Right lobe of liver (tissue), 6 donors: ENCODE results near the gene GEMIN4. TPM values are rescaled to one million over a fixed set of nuclear protein-coding genes. Genes with fewer than 3 reads are reported as not detected.

Experiments used
- ATAC-seq, 4 donors: fragments of 200-7000 bp; cut with Tn5 transposase; one replicate each; pipeline ENCODE4 v1.9.1; 2020; ENCODE audit warnings: mild to moderate bottlenecking in 4 of 4, moderate library complexity in 4 of 4
- DNase-seq, 3 donors: peaks; one replicate each; pipeline ENCODE4 v3.0.0-alpha.2; 2020
- H3K27ac ChIP-seq, 3 donors: fragments of 200-600 bp; one replicate each; pipeline ENCODE4 v1.8.0; 2022
- H3K27me3 ChIP-seq, 2 donors: fragments of 200-600 bp; one replicate each; pipeline ENCODE4 v1.8.0; 2022
- H3K36me3 ChIP-seq, 4 donors: fragments of 200-600 bp; sonication (generic) in 1 of 4; one replicate each; pipeline versions ENCODE4 v1.5.1 to v1.8.0; 2017 to 2022; ENCODE audit warnings: control low read depth in 1 of 4
- H3K4me1 ChIP-seq, 4 donors: fragments of 200-600 bp; sonication (generic) in 1 of 4; one replicate each; pipeline versions ENCODE4 v1.5.1 to v1.8.0; 2017 to 2022; ENCODE audit warnings: control low read depth in 1 of 4
- H3K4me3 ChIP-seq, 3 donors: fragments of 200-600 bp; one replicate each; pipeline ENCODE4 v1.8.0; 2022
- H3K9me3 ChIP-seq, 4 donors: fragments of 200-600 bp; sonication (generic) in 1 of 4; one replicate each; pipeline versions ENCODE4 v1.5.1 to v1.8.0; 2017 to 2022; ENCODE audit warnings: control low read depth in 1 of 4
- POLR2A ChIP-seq: fragments of 450-650 bp; IDR thresholded peaks from one replicate; pipeline ENCODE4 v1.6.1; 2017; ENCODE audit warnings: antibody characterized with exemption, mild to moderate bottlenecking
- WGBS: methylation state at CpG from one replicate; pipeline ENCODE4 v1.1.6; 2018; ENCODE audit warnings: low coverage, low lambda C conversion rate; ENCODE audit not compliant: insufficient coverage; ENCODE audit errors: missing lambda C conversion rate; 5-methylcytosine and 5-hydroxymethylcytosine counted together
- intact Hi-C, 2 donors: fragments of 100-400 bp; cut with DNase I; formaldehyde crosslinking; loops; one replicate each; pipeline versions ENCODE4 v1.11.2 to v1.14.1; 2022
- total RNA-seq, 6 experiments: library from RNA; depleted of rRNA in 2 of 6; stranded (reverse); fragments of >200 nt in 2 of 6; fragmentation: NEBNext Ultra II Directional in 3 of 6; extraction: Animal tissue kit (Norgen Biotek cat#: 25700) in 3 of 6; gene quantifications; one replicate each; pipeline versions ENCODE4 v1.1.0 to v1.2.4, GENCODE V29; 2016 to 2023
- TF ChIP-seq, protein P1 (sequence below), 4 donors: fragments of 200-600 bp in 3 of 4; fragments of 450-650 bp in 1 of 4; IDR thresholded peaks; one replicate each; pipeline versions ENCODE4 v1.5.1 to v1.8.0; 2016 to 2022; ENCODE audit warnings: antibody characterized with exemption in 4 of 4, mild to moderate bottlenecking in 2 of 4
- donor health status: DM: no; HTN: yes; CAD: no.
- donor health status: DM: no; HTN: no; CAD: no.
- donor health status: DM: no; HTN: no; CAD: no.
- donor health status: DM: no; HTN: yes; CAD: no.
- donor health status: DM: no; HTN: yes; CAD: no.

GEMIN4 gene
- total RNA-seq, 6 experiments from 2014 or later, result 7.1 to 10.1 (median 8.0) TPM

DNA sequence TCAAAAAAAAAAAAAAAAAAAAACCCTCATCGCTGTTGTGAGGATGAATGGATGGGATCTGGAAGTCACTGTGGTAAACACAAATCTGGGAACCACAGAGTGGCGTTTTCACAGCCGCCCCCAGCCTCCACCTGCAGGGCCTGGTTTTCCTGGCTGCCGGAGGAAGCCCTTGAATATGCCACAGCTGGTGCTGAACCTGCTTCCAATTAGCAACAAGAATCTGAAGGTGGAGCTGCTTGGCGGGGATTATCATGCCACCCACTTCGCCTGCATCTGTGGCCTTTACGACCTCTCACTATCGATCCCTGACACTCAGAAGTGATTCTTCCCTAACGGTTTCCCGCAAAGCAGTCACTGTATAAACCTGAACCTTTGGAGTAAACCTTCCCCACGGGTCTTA, 46.2 kb upstream of the GEMIN4 start:
- Histone ChIP-seq H3K4me3 (no peak overlapping the region), H3K9me3 (no peaks in the 10 kb centered on the region), H3K27ac (no peak overlapping the region), H3K27me3 (no peaks in the 10 kb centered on the region), H3K36me3 (no peaks in the 10 kb centered on the region), H3K4me1 (peaks cover 0 to 7% (median 0%) of the 10 kb centered on the region in 4 donors)
- TF ChIP-seq, protein P1, sequence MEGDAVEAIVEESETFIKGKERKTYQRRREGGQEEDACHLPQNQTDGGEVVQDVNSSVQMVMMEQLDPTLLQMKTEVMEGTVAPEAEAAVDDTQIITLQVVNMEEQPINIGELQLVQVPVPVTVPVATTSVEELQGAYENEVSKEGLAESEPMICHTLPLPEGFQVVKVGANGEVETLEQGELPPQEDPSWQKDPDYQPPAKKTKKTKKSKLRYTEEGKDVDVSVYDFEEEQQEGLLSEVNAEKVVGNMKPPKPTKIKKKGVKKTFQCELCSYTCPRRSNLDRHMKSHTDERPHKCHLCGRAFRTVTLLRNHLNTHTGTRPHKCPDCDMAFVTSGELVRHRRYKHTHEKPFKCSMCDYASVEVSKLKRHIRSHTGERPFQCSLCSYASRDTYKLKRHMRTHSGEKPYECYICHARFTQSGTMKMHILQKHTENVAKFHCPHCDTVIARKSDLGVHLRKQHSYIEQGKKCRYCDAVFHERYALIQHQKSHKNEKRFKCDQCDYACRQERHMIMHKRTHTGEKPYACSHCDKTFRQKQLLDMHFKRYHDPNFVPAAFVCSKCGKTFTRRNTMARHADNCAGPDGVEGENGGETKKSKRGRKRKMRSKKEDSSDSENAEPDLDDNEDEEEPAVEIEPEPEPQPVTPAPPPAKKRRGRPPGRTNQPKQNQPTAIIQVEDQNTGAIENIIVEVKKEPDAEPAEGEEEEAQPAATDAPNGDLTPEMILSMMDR (IDR thresholded peaks at IDR 0.05), result no peak
- intact Hi-C loops, result loop anchor here (5.0 to 10.0 kb wide), 2 partner anchors 194 to 257 kb away; no protein-coding TSS in a partner anchor
- WGBS, result 54% methylated on average over 6 of the region's 11 CpGs
- DNase-seq (no peak), ATAC-seq (no peak)

DNA sequence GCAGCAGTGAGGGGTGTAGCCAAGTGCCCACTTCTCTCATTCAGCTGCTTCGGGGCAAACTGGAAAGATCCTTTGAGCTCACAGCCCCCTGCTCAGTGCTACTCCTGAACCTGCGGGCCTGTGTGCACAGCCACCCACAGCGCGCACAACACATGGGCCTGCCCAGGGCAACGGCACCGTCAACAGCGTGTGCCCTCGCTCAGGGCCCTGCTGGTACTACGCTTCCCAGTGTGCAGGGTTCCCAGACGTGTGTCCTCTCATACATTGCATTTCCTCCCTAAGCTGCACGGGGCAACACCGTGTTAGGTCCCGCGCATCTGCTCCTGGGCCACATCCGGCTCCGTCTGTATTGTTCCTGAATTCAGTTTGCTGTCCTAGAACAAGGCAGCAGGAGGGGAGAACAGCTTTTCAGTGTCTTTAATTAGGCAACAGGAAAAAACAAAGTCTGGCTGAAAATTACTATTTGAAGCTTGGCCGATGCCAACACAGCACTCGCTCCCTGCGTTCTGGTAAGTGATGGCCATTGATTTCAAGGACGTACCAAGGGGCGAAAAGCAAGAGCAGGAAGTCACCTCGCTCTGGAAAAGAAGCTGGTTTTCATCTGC, 45.3 kb upstream of the GEMIN4 start:
- Histone ChIP-seq H3K27ac (no peak overlapping the region), H3K27me3 (no peaks in the 10 kb centered on the region), H3K4me1 (peaks cover 0 to 7% (median 0%) of the 10 kb centered on the region in 4 donors), H3K36me3 (peaks cover 0 to 2% (median 0%) of the 10 kb centered on the region in 4 donors), H3K9me3 (no peaks in the 10 kb centered on the region), H3K4me3 (no peak overlapping the region)
- TF ChIP-seq, protein P1 (IDR thresholded peaks at IDR 0.05), result no peak
- TF ChIP-seq POLR2A, result no peak
- WGBS, result 83% methylated on average over 11 of the region's 22 CpGs
- no peak for ATAC-seq
- intact Hi-C loops, result loop anchor here (5.0 to 10.0 kb wide), 2 partner anchors 195 to 257 kb away; no protein-coding TSS in a partner anchor
- DNase-seq, result no peak

DNA sequence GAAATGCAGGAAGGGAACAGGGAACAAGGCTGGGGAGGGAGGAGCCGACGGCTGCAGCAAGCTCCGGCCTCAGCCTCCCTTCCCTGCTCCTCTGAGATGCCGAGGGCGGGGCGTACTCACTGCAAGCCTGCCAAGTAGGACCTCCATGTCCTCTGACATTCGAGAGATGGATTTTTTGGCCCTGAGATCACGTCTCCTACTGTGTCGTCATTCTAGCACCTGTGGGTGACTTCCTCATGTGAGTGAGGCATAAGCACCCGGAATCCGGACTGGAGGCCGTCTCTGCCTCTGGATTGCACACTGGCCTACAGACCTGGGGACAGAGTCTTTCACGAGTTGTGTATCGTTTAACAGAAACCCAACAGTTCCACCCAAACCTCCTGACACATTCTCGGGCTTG, 44.5 kb upstream of the GEMIN4 start:
- ATAC-seq (no peak), DNase-seq (no peak)
- intact Hi-C loops, result loop anchor here (5.0 to 10.0 kb wide), 2 partner anchors 196 to 258 kb away; no protein-coding TSS in a partner anchor
- no peak for TF ChIP-seq POLR2A
- TF ChIP-seq, protein P1 (IDR thresholded peaks at IDR 0.05), result no peak
- Histone ChIP-seq H3K27me3 (no peaks in the 10 kb centered on the region), H3K4me3 (no peak overlapping the region), H3K9me3 (no peaks in the 10 kb centered on the region), H3K27ac (no peak overlapping the region), H3K4me1 (peaks cover 0 to 5% (median 0%) of the 10 kb centered on the region in 4 donors), H3K36me3 (peaks cover 0 to 9% (median 0%) of the 10 kb centered on the region in 4 donors)
- 78% methylated on average over 5 of the region's 15 CpGs for WGBS

DNA sequence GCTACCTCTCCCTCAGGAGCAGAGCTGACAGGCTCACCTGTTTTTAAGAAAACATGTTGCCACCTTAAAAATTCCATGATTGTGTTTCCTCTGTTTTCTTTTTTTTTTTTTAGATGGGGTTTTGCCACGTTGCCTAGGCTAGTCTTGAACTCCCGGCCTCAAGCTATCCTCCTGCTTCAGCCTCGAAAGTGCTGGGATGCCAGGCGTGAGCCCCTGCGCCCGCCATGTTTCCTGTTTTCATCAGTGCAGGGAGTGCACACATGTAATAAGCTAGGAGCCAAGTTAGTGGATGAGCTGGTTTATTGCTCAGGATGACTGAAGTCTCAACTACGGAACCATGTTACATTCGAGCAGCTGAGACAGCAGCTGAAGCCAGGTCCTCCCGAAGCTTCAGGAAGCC, 43.7 kb upstream of the GEMIN4 start:
- Histone ChIP-seq H3K27me3 (no peaks in the 10 kb centered on the region), H3K36me3 (peaks cover 0 to 15% (median 0%) of the 10 kb centered on the region in 4 donors), H3K4me3 (no peak overlapping the region), H3K9me3 (no peaks in the 10 kb centered on the region), H3K27ac (no peak overlapping the region), H3K4me1 (peaks cover 0 to 4% (median 0%) of the 10 kb centered on the region in 4 donors)
- 73% methylated on average over 9 of the region's 9 CpGs for WGBS
- intact Hi-C loops, result loop anchor here (5.0 to 10.0 kb wide), 2 partner anchors 197 to 259 kb away; no protein-coding TSS in a partner anchor
- DNase-seq, result peak in 1 of 3 donors; percentile 22
- TF ChIP-seq, protein P1 (IDR thresholded peaks at IDR 0.05), result no peak
- no peak for TF ChIP-seq POLR2A
- no peak for ATAC-seq
